Smooth muscle cell (in vitro differentiated cells): ENCODE results near the gene CRYBG3. TPM values are rescaled to one million over a fixed set of nuclear protein-coding genes. Genes with fewer than 3 reads are reported as not detected.

Experiments
- DNase-seq: peaks from one replicate; lab custom pipeline; 2025; ENCODE audit not compliant: unreplicated experiment; lab: John Stamatoyannopoulos, UW
- H2AFZ ChIP-seq: fragments of 200-600 bp; sonication (generic); 2 replicates; pipeline ENCODE4 v1.6.0; 2016; ENCODE audit warnings: antibody characterized with exemption, low read depth, mild to moderate bottlenecking
- H3F3A ChIP-seq: fragments of 200-600 bp; sonication (generic); 2 replicates; pipeline ENCODE4 v1.6.0; 2017; ENCODE audit warnings: antibody characterized with exemption, low read depth
- H3K27ac ChIP-seq: fragments of 200-600 bp; sonication (generic); 2 replicates; pipeline ENCODE4 v1.5.1; 2016; ENCODE audit warnings: low read depth, mild to moderate bottlenecking
- H3K27me3 ChIP-seq: fragments of 200-600 bp; sonication (generic); 2 replicates; pipeline ENCODE4 v1.6.1; 2016; ENCODE audit warnings: low read depth, mild to moderate bottlenecking
- H3K36me3 ChIP-seq: fragments of 200-600 bp; sonication (generic); 2 replicates; pipeline ENCODE4 v1.5.1; 2016; ENCODE audit warnings: low read depth
- H3K4me1 ChIP-seq: fragments of 200-600 bp; sonication (generic); 2 replicates; pipeline ENCODE4 v1.5.1; 2016; ENCODE audit warnings: low read depth
- H3K4me2 ChIP-seq: fragments of 200-600 bp; sonication (generic); 2 replicates; pipeline ENCODE4 v1.6.0; 2016; ENCODE audit warnings: mild to moderate bottlenecking
- H3K4me3 ChIP-seq: fragments of 200-600 bp; sonication (generic); 2 replicates; pipeline ENCODE4 v1.5.1; 2016; ENCODE audit warnings: mild to moderate bottlenecking
- H3K79me2 ChIP-seq: fragments of 200-600 bp; sonication (generic); 2 replicates; pipeline ENCODE4 v1.6.0; 2016; ENCODE audit warnings: low read depth, mild to moderate bottlenecking
- H3K9ac ChIP-seq: fragments of 200-600 bp; sonication (generic); 2 replicates; pipeline ENCODE4 v1.6.0; 2016; ENCODE audit warnings: low read depth
- H3K9me3 ChIP-seq: fragments of 200-600 bp; sonication (generic); replicated peaks from 2 replicates; pipeline ENCODE4 v1.5.1; 2016; ENCODE audit warnings: low read depth
- H4K20me1 ChIP-seq: fragments of 200-600 bp; sonication (generic); 2 replicates; pipeline ENCODE4 v1.6.0; 2016; ENCODE audit warnings: low read depth
- CTCF ChIP-seq: fragments of 200-600 bp; sonication (generic); IDR thresholded peaks from 2 replicates; pipeline ENCODE4 v1.5.1; 2017; ENCODE audit warnings: borderline replicate concordance, mild to moderate bottlenecking, antibody characterized with exemption; ENCODE audit not compliant: insufficient read depth, poor library complexity, severe bottlenecking
- WGBS: methylation state at CpG from one replicate; pipeline ENCODE4 v1.1.7; 2016; ENCODE audit warnings: low lambda C conversion rate; 5-methylcytosine and 5-hydroxymethylcytosine counted together
- polyA plus RNA-seq: library from polyadenylated mRNA; unstranded; fragments of >200 nt; fragmentation: Nextera tagmentation; extraction: Ambion mirVana; gene quantifications from 2 replicates; pipeline ENCODE4 v1.2.1, GENCODE V29; 2016
- total RNA-seq: library from RNA; depleted of rRNA; stranded (reverse); fragments of >200 nt; gene quantifications from 2 replicates; pipeline ENCODE4 v1.2.3, GENCODE V29; 2014

CRYBG3 gene
- total and polyA plus RNA-seq, 2 experiments from 2014 or later: 1.5 to 17.0 TPM

- 97% methylated on average over 2 of the region's 2 CpGs for WGBS
- Histone ChIP-seq H3K4me3 (no peak overlapping the region), H3K79me2 (no peaks in the 10 kb centered on the region), H3K9me3 (no peaks in the 10 kb centered on the region), H2AFZ (no peak overlapping the region), H4K20me1 (no peaks in the 10 kb centered on the region), H3K4me2 (no peak overlapping the region), H3K27ac (no peak overlapping the region), H3K9ac (no peak overlapping the region), H3K4me1 (no peaks in the 10 kb centered on the region), H3K36me3 (peaks cover 14% of the 10 kb centered on the region), H3F3A (no peaks in the 10 kb centered on the region), H3K27me3 (no peaks in the 10 kb centered on the region)
- no peak for DNase-seq
- no peak for TF ChIP-seq CTCF
Measured at GRCh38 chr3:97884586-97885123, 62.8 kb downstream of the CRYBG3 start.

- no peak overlapping the region for H3K9ac ChIP-seq
- H3K36me3 ChIP-seq: peaks cover 14% of the 10 kb centered on the region
- H3K9me3 ChIP-seq: no peaks in the 10 kb centered on the region
- no peaks in the 10 kb centered on the region for H4K20me1 ChIP-seq
- no peak for TF ChIP-seq CTCF
- WGBS: 94% methylated on average over 3 of the region's 3 CpGs
- H3K27me3 ChIP-seq: no peaks in the 10 kb centered on the region
- no peak overlapping the region for H3K27ac ChIP-seq
- H3F3A ChIP-seq: no peaks in the 10 kb centered on the region
- H3K4me3 ChIP-seq: no peak overlapping the region
- H3K4me1 ChIP-seq: no peaks in the 10 kb centered on the region
- H3K4me2 ChIP-seq: no peak overlapping the region
- no peaks in the 10 kb centered on the region for H3K79me2 ChIP-seq
- no peak overlapping the region for H2AFZ ChIP-seq
- DNase-seq: no peak
Measured at GRCh38 chr3:97885931-97886824, 64.4 kb downstream of the CRYBG3 start.

GRCh38 chr3:97889814-97890213, 68.0 kb downstream of the CRYBG3 start:
- Histone ChIP-seq H3K27me3 (no peaks in the 10 kb centered on the region), H3K27ac (no peak overlapping the region), H3F3A (no peaks in the 10 kb centered on the region), H3K4me3 (no peak overlapping the region), H3K79me2 (no peaks in the 10 kb centered on the region), H2AFZ (no peak overlapping the region), H3K4me1 (no peaks in the 10 kb centered on the region), H4K20me1 (no peaks in the 10 kb centered on the region), H3K9me3 (no peaks in the 10 kb centered on the region), H3K9ac (no peak overlapping the region), H3K36me3 (peaks cover 11% of the 10 kb centered on the region), H3K4me2 (no peak overlapping the region)
- no peak for DNase-seq
- no peak for TF ChIP-seq CTCF
- 93% methylated on average over 3 of the region's 3 CpGs for WGBS
